Germinal center (tissue), 1 donor: ENCODE data around the gene PXT1.
A peak's percentile ranks its signal among the peaks of the same experiment; 100 is the strongest.

Experiments
- DNase-seq: peaks from one replicate; pipeline ENCODE4 v3.0.0; 2012; ENCODE audit warnings: mixed read lengths, low spot score

The PXT1 gene

GRCh38 chr6:36346486-36347273, 96.0 kb downstream of the PXT1 start:
- no peak for DNase-seq

GRCh38 chr6:36345681-36346466, 96.8 kb downstream of the PXT1 start:
- DNase-seq, result no peak

- DNase-seq, result no peak
These were observed 99.5 kb downstream of the PXT1 start for GRCh38 chr6:36343109-36343680.

- peak; percentile 82 for DNase-seq
These were observed 101.8 kb downstream of the PXT1 start for GRCh38 chr6:36340618-36341454.
